Measurements from ENCODE around the gene CDCA3. TPM values are rescaled to one million over a fixed set of nuclear protein-coding genes. Genes with fewer than 3 reads are reported as not detected.

The CDCA3 gene
- total RNA-seq, 1 donor from 2014 or later: 32.5 TPM

GRCh38 chr12:6843118-6843902 lies 7.8 kb downstream of the CDCA3 start:
- DNase-seq (ENCODE audit: low spot score): no peak
- Mint-ChIP-seq H3K9me3 (no peaks in the 10 kb centered on the region), H3K4me1 (ENCODE audit: low read depth) (peaks cover 9% of the 10 kb centered on the region), H3K27me3 (ENCODE audit: insufficient read depth) (peaks cover 2% of the 10 kb centered on the region), H3K36me3 (ENCODE audit: low read depth) (peaks cover 15% of the 10 kb centered on the region), H3K4me3 (no peak overlapping the region), H3K27ac (no peak overlapping the region)
- intact Hi-C loops (cut with micrococcal nuclease): no loop called here

DNA sequence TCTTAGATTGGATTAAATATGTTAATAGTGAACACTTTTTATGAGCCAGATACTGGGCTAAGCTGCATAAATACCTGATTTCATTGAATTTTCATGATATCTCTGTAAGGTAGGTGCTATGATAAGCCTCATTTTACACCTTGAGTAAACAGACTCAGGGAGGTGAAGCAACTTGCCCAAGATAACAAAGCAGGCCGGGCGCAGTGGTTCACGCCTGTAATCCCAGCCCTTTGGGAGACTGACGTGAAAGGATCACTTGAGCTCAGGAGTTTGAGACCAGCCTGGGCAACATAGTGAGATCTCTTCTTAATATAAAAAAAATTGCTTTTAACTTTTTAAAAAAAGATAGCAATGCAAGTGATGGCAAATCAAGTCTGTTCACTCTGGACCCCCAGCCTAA lies 9.0 kb downstream of the CDCA3 start:
- Mint-ChIP-seq H3K36me3 (ENCODE audit: low read depth) (peaks cover 9% of the 10 kb centered on the region), H3K27me3 (ENCODE audit: insufficient read depth) (peaks cover 2% of the 10 kb centered on the region), H3K9me3 (no peaks in the 10 kb centered on the region)

GRCh38 chr12:6840761-6841515 lies 10.1 kb downstream of the CDCA3 start, which contains the start of gene GNB3:
GNB3 (plus strand) TSS chr12:6840925; CDS start chr12:6841288, 363 bp downstream.
- Mint-ChIP-seq H3K27me3 (ENCODE audit: insufficient read depth) (peaks cover 2% of the 10 kb centered on the region), H3K4me1 (ENCODE audit: low read depth) (peaks cover 4% of the 10 kb centered on the region), H3K36me3 (ENCODE audit: low read depth) (peaks cover 5% of the 10 kb centered on the region), H3K9me3 (no peaks in the 10 kb centered on the region), H3K27ac (no peak within 1 kb of the TSS), H3K4me3 (no peak within 1 kb of the TSS)
- DNase-seq (ENCODE audit: low spot score): no peak
- intact Hi-C loops (cut with micrococcal nuclease): no loop called here

More for the DNA sequence above, 9.0 kb downstream of the CDCA3 start:
- Mint-ChIP-seq H3K4me3 (no peak overlapping the region), H3K27ac (no peak overlapping the region), H3K4me1 (ENCODE audit: low read depth) (peaks cover 4% of the 10 kb centered on the region)
- no peak for DNase-seq (ENCODE audit: low spot score)
- intact Hi-C loops (cut with micrococcal nuclease): no loop called here

- Mint-ChIP-seq H3K4me1 (ENCODE audit: low read depth) (peaks cover 9% of the 10 kb centered on the region), H3K27ac (no peak overlapping the region)
Measured at GRCh38 chr12:6840330-6840729, 10.8 kb downstream of the CDCA3 start.

DNA sequence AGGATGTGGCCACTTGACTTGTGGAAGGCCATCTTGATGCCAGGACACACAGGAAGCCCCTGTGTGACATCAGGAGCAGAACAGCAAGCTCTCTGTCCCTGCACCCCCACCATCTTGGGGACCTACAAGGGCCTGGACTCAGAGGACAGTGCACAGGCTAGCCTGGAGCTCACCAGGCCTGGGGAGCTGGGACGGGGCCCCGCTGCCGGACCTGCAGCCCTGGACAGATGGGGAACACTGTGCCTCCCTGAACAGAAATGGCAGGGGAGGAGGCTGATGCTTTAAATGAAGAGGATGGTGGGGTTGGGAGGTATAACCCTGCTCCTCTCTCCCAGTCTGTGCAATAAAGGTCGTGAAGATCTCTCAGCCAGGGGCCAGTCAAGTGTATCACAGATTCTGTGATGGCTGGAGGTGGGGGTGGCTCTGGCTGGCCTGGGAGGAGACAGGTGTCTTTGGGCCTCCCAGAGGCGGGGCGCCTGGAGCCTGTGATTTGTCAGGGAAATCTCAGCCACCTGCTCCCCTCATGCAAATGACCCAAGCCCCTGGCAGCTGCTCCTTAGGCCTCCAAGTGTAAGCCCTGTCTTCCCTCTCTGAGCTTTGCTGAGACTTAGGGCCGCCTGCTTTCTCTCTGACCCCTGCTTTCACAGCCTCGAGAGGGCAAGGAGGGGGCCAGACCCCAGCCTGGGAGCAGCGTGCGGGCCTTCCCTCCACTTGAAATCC lies 11.4 kb downstream of the CDCA3 start:
- DNase-seq (ENCODE audit: low spot score): no peak
- Mint-ChIP-seq H3K9me3 (no peaks in the 10 kb centered on the region), H3K4me3 (no peak overlapping the region), H3K27ac (no peak overlapping the region), H3K27me3 (ENCODE audit: insufficient read depth) (peaks cover 2% of the 10 kb centered on the region), H3K4me1 (ENCODE audit: low read depth) (peaks cover 9% of the 10 kb centered on the region), H3K36me3 (ENCODE audit: low read depth) (no peaks in the 10 kb centered on the region)
- intact Hi-C loops (cut with micrococcal nuclease): no loop called here

More at GRCh38 chr12:6840330-6840729, 10.8 kb downstream of the CDCA3 start:
- no peak for DNase-seq (ENCODE audit: low spot score)
- Mint-ChIP-seq H3K4me3 (no peak overlapping the region), H3K9me3 (no peaks in the 10 kb centered on the region), H3K27me3 (ENCODE audit: insufficient read depth) (peaks cover 2% of the 10 kb centered on the region), H3K36me3 (ENCODE audit: low read depth) (peaks cover 5% of the 10 kb centered on the region)
- intact Hi-C loops (cut with micrococcal nuclease): no loop called here

DNA sequence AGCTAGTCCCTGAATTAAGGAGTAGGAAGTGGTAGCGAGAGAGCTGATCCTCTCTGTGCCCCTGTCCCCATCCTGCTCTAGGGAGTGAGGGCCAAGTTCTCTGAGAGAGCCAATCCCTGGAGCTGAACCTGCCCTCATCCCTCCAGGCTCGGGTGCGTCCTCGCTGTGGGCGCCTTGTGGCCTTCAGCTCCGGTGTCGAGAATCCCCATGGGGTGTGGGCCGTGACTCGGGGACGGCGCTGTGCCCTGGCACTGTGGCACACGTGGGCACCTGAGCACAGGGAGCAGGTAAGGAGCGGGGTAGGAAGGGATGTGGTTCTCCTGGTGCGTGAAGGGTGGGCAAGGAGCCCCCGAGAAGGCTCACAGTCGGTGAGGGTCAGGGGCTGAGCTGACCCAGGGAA lies 12.2 kb downstream of the CDCA3 start:
- DNase-seq (ENCODE audit: low spot score): no peak
- H3K27me3 Mint-ChIP-seq (ENCODE audit: insufficient read depth): peaks cover 5% of the 10 kb centered on the region
- no peak overlapping the region for H3K27ac Mint-ChIP-seq
- H3K36me3 Mint-ChIP-seq (ENCODE audit: low read depth): no peaks in the 10 kb centered on the region
- no peak overlapping the region for H3K4me3 Mint-ChIP-seq
- intact Hi-C loops (cut with micrococcal nuclease): no loop called here
- H3K4me1 Mint-ChIP-seq (ENCODE audit: low read depth): peaks cover 14% of the 10 kb centered on the region
- H3K9me3 Mint-ChIP-seq: no peaks in the 10 kb centered on the region

GRCh38 chr12:6837370-6838060 lies 13.6 kb downstream of the CDCA3 start:
- Mint-ChIP-seq H3K9me3 (no peaks in the 10 kb centered on the region), H3K4me3 (no peak overlapping the region)
- DNase-seq (ENCODE audit: low spot score): no peak

DNA sequence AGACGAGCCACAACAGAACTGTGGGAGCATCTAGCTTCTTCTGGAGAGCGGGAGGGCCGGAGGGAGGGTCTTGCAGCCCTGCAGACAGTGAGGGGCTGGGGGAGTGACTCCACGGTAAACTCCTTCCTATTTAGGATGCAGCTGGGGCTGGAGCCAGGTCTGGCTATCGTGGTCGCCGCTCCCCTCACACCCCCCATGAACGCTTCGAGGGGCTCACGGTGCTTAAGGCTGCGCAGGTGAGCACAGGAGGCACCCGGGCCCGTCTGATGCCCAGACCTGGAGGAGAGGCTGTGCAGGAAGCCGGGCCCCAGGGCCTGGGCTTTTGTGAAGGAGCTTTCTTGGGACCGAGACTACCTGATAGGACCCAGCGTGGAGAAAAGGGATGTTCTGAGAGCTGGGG lies 14.2 kb downstream of the CDCA3 start:
- H3K4me1 Mint-ChIP-seq (ENCODE audit: low read depth): peaks cover 14% of the 10 kb centered on the region
- H3K9me3 Mint-ChIP-seq: no peaks in the 10 kb centered on the region
- H3K27ac Mint-ChIP-seq: no peak overlapping the region
- intact Hi-C loops (cut with micrococcal nuclease): no loop called here
- H3K27me3 Mint-ChIP-seq (ENCODE audit: insufficient read depth): peaks cover 7% of the 10 kb centered on the region
- no peaks in the 10 kb centered on the region for H3K36me3 Mint-ChIP-seq (ENCODE audit: low read depth)
- no peak overlapping the region for H3K4me3 Mint-ChIP-seq
- DNase-seq (ENCODE audit: low spot score): no peak

More at GRCh38 chr12:6837370-6838060, 13.6 kb downstream of the CDCA3 start:
- Mint-ChIP-seq H3K36me3 (ENCODE audit: low read depth) (no peaks in the 10 kb centered on the region), H3K4me1 (ENCODE audit: low read depth) (peaks cover 14% of the 10 kb centered on the region), H3K27me3 (ENCODE audit: insufficient read depth) (peaks cover 7% of the 10 kb centered on the region), H3K27ac (no peak overlapping the region)
- intact Hi-C loops (cut with micrococcal nuclease): no loop called here

DNA sequence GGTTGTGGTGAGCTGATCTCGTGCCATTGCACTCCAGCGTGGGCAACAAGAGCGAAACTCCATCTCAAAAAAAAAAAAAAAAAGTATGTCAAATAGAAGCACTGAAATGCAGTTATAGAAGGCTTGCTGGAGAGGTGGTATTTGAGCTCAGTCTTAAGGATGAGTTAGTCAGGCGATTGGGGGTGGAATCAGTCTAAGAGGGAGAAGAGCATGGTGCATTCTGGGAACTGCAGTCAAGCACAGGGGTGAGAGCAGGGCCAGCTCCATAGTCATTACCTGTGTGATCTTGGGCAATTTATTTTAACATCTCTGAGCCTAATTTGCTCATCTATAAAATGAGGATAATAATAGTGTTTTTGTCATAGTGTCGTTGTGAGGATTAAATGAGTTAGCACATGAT lies 16.2 kb downstream of the CDCA3 start:
- no peak overlapping the region for H3K4me3 Mint-ChIP-seq
- H3K4me1 Mint-ChIP-seq (ENCODE audit: low read depth): peaks cover 14% of the 10 kb centered on the region
- H3K36me3 Mint-ChIP-seq (ENCODE audit: low read depth): no peaks in the 10 kb centered on the region
- intact Hi-C loops (cut with micrococcal nuclease): loop anchor here (1.0 to 2.0 kb wide), 2 partner anchors 17 to 38 kb away; partner anchors contain the start of genes SPSB2 and USP5
- peaks cover 17% of the 10 kb centered on the region for H3K27me3 Mint-ChIP-seq (ENCODE audit: insufficient read depth)
- DNase-seq (ENCODE audit: low spot score): no peak
- no peaks in the 10 kb centered on the region for H3K9me3 Mint-ChIP-seq
- no peak overlapping the region for H3K27ac Mint-ChIP-seq

DNA sequence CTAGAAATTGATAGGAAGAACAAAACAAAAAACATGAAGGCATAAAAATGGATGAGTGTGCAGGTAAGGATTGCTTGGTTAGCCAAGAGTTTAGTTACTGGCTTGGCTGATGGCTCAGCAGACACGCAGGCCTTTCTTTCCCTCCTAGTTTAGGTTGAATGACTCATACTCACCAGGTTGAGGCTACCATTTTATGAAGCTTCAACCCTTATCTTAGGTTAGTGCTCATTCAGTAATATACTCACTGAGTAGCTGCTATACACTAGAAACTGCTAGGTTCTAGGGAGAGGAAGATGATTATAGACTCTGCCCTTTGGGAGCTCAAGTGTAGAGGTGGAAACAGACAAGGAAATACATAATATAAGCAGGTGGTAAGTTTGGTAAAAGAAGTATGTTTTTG lies 16.8 kb downstream of the CDCA3 start:
- Mint-ChIP-seq H3K27me3 (ENCODE audit: insufficient read depth) (peaks cover 20% of the 10 kb centered on the region), H3K36me3 (ENCODE audit: low read depth) (no peaks in the 10 kb centered on the region), H3K4me3 (no peak overlapping the region), H3K4me1 (ENCODE audit: low read depth) (peaks cover 18% of the 10 kb centered on the region), H3K27ac (no peak overlapping the region), H3K9me3 (no peaks in the 10 kb centered on the region)
- DNase-seq (ENCODE audit: low spot score): no peak
- intact Hi-C loops (cut with micrococcal nuclease): loop anchor here (2.0 kb wide), 1 partner anchor 39 kb away; the partner anchor contains the start of gene SPSB2

DNA sequence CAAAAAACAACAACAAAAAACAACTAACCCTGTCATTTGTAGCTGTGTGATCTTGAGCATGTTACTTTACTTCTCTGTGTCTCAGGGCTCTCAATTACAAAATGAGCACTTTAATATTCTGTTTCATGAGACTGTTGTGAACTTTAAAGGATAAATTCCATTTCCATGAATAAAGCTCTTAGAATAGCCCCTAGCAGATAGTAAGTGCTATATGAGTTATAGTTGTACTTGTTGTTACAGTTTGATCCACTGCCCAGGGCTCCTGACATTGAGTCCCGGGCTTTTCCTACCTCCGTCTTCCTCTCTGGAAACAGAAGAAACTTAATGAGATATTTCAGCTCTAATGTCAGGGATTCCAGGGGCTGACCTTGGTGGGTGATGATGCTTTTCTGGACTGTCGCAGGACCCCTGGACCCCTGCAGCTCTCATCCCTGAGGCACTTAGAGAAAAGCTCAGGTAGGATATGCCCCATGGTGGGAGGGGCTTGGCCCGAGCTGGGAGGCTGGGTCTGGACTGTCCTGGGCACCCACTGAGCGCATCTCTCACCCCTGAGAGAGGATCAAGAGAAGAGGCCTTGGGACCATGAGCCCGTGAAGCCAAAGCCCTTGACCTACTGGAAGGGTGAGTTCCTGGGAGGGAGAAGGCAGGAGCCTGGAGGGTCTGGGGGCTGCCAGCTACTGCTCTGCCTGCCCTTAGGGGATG lies 17.7 kb downstream of the CDCA3 start:
- Mint-ChIP-seq H3K27me3 (ENCODE audit: insufficient read depth) (peaks cover 24% of the 10 kb centered on the region), H3K36me3 (ENCODE audit: low read depth) (no peaks in the 10 kb centered on the region), H3K4me1 (ENCODE audit: low read depth) (peaks cover 23% of the 10 kb centered on the region), H3K4me3 (no peak overlapping the region), H3K9me3 (no peaks in the 10 kb centered on the region), H3K27ac (no peak overlapping the region)
- intact Hi-C loops (cut with micrococcal nuclease): no loop called here
- no peak for DNase-seq (ENCODE audit: low spot score)

DNA sequence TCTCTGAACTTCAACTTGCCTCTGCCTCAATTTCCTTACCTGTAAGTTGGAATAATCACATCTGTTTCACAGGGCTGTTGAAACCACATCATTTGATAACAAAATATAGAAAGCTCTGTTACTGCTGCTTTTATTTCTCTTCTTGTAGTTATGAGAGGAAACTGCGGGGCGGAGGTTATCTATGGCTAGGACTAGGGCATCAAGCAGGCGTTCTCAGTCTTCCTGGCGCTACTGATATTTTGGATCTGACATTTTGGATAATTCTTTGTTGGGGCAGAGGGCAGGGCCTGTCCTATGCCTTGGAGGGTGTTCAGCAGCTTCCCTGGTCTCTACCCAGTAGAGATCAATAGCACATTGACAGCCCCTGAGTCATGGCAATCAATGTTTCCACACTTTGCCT lies 19.0 kb downstream of the CDCA3 start:
- Mint-ChIP-seq H3K36me3 (ENCODE audit: low read depth) (no peaks in the 10 kb centered on the region), H3K9me3 (no peaks in the 10 kb centered on the region), H3K4me1 (ENCODE audit: low read depth) (peaks cover 34% of the 10 kb centered on the region), H3K4me3 (no peak overlapping the region), H3K27me3 (ENCODE audit: insufficient read depth) (peaks cover 30% of the 10 kb centered on the region), H3K27ac (no peak overlapping the region)
- no peak for DNase-seq (ENCODE audit: low spot score)
- intact Hi-C loops (cut with micrococcal nuclease): no loop called here

Measured in activated T-helper 1 cell treated with anti-CD3 and anti-CD28 coated beads, Interleukin-12 subunit alpha, Interleukin-12 subunit beta, Interleukin-2, Interleukin-4 antibody, amounts not matched to agents 30 ng/mL and 10 ng/mL and 1 ng/mL, durations not matched to agents 14 hours and 24 hours and 36 hours (primary cell).